ENCODE measurements around the gene SYNC.

SYNC gene

DNA sequence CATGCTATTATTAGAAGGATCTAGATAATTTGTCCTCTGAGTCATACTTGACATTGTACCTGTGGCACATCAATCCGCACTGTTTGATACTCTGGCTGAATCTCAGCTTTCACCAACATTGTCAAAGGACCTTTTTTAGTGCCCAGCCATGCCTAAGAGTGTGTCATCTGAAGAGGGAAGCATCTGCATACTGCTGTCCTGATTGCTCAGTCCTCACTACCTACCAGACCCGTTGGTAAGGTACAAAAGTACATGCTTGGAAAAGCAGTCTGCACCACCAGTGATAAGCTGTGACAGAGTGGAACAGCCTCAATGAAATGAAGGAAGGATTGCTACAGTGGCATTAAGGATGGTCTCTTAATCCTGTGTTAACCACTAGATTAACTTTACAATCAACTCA, 17.1 kb downstream of the SYNC start:
- Histone ChIP-seq H4K20me1 (ENCODE audit: insufficient read depth, low read length) (no peaks in the 10 kb centered on the region), H2AFZ (ENCODE audit: low read depth, low read length) (no peak overlapping the region), H3K27ac (ENCODE audit: low read length) (no peak overlapping the region), H3K36me3 (replicated peaks; ENCODE audit: low read depth, low read length) (peaks cover 33% of the 10 kb centered on the region), H3K27me3 (ENCODE audit: low read depth, low read length) (no peaks in the 10 kb centered on the region), H3K4me3 (ENCODE audit: low read length) (no peak overlapping the region), H3K9me3 (ENCODE audit: insufficient read depth, low read length) (no peaks in the 10 kb centered on the region), H3K9ac (ENCODE audit: low read length) (no peak overlapping the region), H3K79me2 (ENCODE audit: low read length) (no peaks in the 10 kb centered on the region), H3K4me1 (ENCODE audit: low read length) (no peaks in the 10 kb centered on the region), H3K4me2 (ENCODE audit: low read length) (no peak overlapping the region)
- no peak for TF ChIP-seq EZH2phosphoT487 (IDR thresholded peaks at IDR 0.05; ENCODE audit: low read depth)
- TF ChIP-seq, protein P1, sequence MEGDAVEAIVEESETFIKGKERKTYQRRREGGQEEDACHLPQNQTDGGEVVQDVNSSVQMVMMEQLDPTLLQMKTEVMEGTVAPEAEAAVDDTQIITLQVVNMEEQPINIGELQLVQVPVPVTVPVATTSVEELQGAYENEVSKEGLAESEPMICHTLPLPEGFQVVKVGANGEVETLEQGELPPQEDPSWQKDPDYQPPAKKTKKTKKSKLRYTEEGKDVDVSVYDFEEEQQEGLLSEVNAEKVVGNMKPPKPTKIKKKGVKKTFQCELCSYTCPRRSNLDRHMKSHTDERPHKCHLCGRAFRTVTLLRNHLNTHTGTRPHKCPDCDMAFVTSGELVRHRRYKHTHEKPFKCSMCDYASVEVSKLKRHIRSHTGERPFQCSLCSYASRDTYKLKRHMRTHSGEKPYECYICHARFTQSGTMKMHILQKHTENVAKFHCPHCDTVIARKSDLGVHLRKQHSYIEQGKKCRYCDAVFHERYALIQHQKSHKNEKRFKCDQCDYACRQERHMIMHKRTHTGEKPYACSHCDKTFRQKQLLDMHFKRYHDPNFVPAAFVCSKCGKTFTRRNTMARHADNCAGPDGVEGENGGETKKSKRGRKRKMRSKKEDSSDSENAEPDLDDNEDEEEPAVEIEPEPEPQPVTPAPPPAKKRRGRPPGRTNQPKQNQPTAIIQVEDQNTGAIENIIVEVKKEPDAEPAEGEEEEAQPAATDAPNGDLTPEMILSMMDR (IDR thresholded peaks at IDR 0.05; ENCODE audit: low read depth, low read length), result no peak

GRCh38 chr1:32684167-32684811, 18.3 kb downstream of the SYNC start:
- peaks cover 34% of the 10 kb centered on the region for H3K36me3 ChIP-seq (replicated peaks; ENCODE audit: low read depth, low read length)
- no peaks in the 10 kb centered on the region for H3K4me1 ChIP-seq (ENCODE audit: low read length)
- no peak overlapping the region for H3K27ac ChIP-seq (ENCODE audit: low read length)
- no peaks in the 10 kb centered on the region for H4K20me1 ChIP-seq (ENCODE audit: insufficient read depth, low read length)
- no peak overlapping the region for H3K4me2 ChIP-seq (ENCODE audit: low read length)
- H3K79me2 ChIP-seq (ENCODE audit: low read length), result no peaks in the 10 kb centered on the region
- no peak overlapping the region for H2AFZ ChIP-seq (ENCODE audit: low read depth, low read length)
- H3K9me3 ChIP-seq (ENCODE audit: insufficient read depth, low read length), result no peaks in the 10 kb centered on the region
- H3K27me3 ChIP-seq (ENCODE audit: low read depth, low read length), result no peaks in the 10 kb centered on the region
- H3K4me3 ChIP-seq (ENCODE audit: low read length), result no peak overlapping the region
- H3K9ac ChIP-seq (ENCODE audit: low read length), result no peak overlapping the region
- TF ChIP-seq, protein P1 (IDR thresholded peaks at IDR 0.05; ENCODE audit: low read depth, low read length), result no peak
- TF ChIP-seq EZH2phosphoT487 (IDR thresholded peaks at IDR 0.05; ENCODE audit: low read depth), result no peak

DNA sequence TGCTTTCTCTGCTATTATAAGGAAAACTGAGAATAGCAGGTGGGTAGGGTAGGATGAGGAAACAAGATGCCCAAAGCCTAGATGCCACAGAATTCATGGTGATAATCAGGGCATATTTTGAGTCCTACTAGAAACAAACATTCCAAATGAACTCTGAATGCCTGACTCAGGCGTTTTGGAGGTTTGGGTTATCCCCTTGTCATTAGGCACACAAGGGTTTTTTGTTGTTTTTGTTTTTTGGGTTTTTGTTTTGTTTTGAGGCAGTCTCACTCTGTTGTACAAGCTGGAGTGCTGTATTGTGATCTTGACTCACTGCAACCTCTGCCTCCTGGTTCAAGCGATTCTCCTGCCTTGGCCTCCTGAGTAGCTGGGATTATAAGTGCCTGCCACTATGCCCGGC, 19.2 kb downstream of the SYNC start:
- Histone ChIP-seq H3K27ac (ENCODE audit: low read length) (no peak overlapping the region), H3K4me3 (ENCODE audit: low read length) (no peak overlapping the region), H3K27me3 (ENCODE audit: low read depth, low read length) (no peaks in the 10 kb centered on the region), H3K9ac (ENCODE audit: low read length) (no peak overlapping the region), H2AFZ (ENCODE audit: low read depth, low read length) (no peak overlapping the region), H3K9me3 (ENCODE audit: insufficient read depth, low read length) (no peaks in the 10 kb centered on the region), H3K4me2 (ENCODE audit: low read length) (no peak overlapping the region), H3K4me1 (ENCODE audit: low read length) (no peaks in the 10 kb centered on the region), H4K20me1 (ENCODE audit: insufficient read depth, low read length) (no peaks in the 10 kb centered on the region), H3K79me2 (ENCODE audit: low read length) (no peaks in the 10 kb centered on the region), H3K36me3 (replicated peaks; ENCODE audit: low read depth, low read length) (peaks cover 34% of the 10 kb centered on the region)
- TF ChIP-seq, protein P1 (IDR thresholded peaks at IDR 0.05; ENCODE audit: low read depth, low read length), result no peak
- no peak for TF ChIP-seq EZH2phosphoT487 (IDR thresholded peaks at IDR 0.05; ENCODE audit: low read depth)

GRCh38 chr1:32681999-32682398, 20.6 kb downstream of the SYNC start:
- Histone ChIP-seq H3K4me1 (ENCODE audit: low read length) (no peaks in the 10 kb centered on the region), H3K36me3 (replicated peaks; ENCODE audit: low read depth, low read length) (peaks cover 41% of the 10 kb centered on the region), H3K27ac (ENCODE audit: low read length) (no peak overlapping the region), H3K9me3 (ENCODE audit: insufficient read depth, low read length) (no peaks in the 10 kb centered on the region), H2AFZ (ENCODE audit: low read depth, low read length) (no peak overlapping the region), H3K9ac (ENCODE audit: low read length) (no peak overlapping the region), H4K20me1 (ENCODE audit: insufficient read depth, low read length) (no peaks in the 10 kb centered on the region), H3K4me3 (ENCODE audit: low read length) (no peak overlapping the region), H3K27me3 (ENCODE audit: low read depth, low read length) (no peaks in the 10 kb centered on the region), H3K4me2 (ENCODE audit: low read length) (no peak overlapping the region), H3K79me2 (ENCODE audit: low read length) (no peaks in the 10 kb centered on the region)
- no peak for TF ChIP-seq EZH2phosphoT487 (IDR thresholded peaks at IDR 0.05; ENCODE audit: low read depth)
- TF ChIP-seq, protein P1 (IDR thresholded peaks at IDR 0.05; ENCODE audit: low read depth, low read length), result no peak

Measured in OCI-LY3 (cell line).